Esophagus squamous epithelium (tissue), 4 donors: ENCODE results near the gene CA10.

Source experiments
- CTCF ChIP-seq, 6 experiments: fragments of 450-650 bp in 4 of 6; fragments of 200-600 bp in 2 of 6; sonication (generic) in 2 of 6; IDR thresholded peaks; one replicate each; pipeline ENCODE4 v1.5.1; 2016 to 2019; ENCODE audit warnings: antibody characterized with exemption in 6 of 6, mild to moderate bottlenecking in 4 of 6, moderate library complexity in 4 of 6
- POLR2A ChIP-seq, 4 donors: fragments of 450-650 bp; IDR thresholded peaks; one replicate each; pipeline ENCODE4 v1.6.1; 2017; ENCODE audit warnings: antibody characterized with exemption in 4 of 4, mild to moderate bottlenecking in 4 of 4, moderate library complexity in 3 of 4

GRCh38 chr17:52084176-52084575 lies 74.3 kb downstream of the CA10 start:
- TF ChIP-seq CTCF (IDR thresholded peaks at IDR 0.05) = no peak
- TF ChIP-seq POLR2A (IDR thresholded peaks at IDR 0.05) = no peak
